GM12801 (cell line): ENCODE measurements around the gene TUBA8.

ENCODE experiments used
- TF ChIP-seq, protein P1 (sequence below): IDR thresholded peaks from one replicate; pipeline ENCODE4 v1.5.1; 2011; ENCODE audit warnings: control low read depth; ENCODE audit not compliant: insufficient read length; ENCODE audit errors: extremely low read depth

TUBA8 gene

DNA sequence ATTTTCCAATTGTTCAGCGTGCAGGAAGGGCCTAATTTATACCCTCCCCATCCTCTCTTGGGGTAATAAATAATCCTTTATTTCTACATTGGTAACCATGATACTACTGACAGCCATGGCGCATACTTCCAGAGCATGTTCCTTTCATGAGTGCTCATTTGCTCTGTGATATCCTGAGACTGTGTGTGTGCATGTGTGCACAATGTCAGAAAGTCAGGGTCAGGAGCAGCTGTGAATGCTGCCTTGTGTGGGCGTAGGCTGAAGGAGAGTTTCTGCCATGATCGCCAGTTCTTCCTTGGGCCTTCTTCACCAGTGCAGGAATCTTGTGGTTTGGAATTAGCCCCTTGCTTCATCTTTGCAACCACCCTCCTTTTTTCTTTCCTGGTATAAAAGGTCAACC lies 10.2 kb downstream of the TUBA8 start:
- TF ChIP-seq, protein P1, sequence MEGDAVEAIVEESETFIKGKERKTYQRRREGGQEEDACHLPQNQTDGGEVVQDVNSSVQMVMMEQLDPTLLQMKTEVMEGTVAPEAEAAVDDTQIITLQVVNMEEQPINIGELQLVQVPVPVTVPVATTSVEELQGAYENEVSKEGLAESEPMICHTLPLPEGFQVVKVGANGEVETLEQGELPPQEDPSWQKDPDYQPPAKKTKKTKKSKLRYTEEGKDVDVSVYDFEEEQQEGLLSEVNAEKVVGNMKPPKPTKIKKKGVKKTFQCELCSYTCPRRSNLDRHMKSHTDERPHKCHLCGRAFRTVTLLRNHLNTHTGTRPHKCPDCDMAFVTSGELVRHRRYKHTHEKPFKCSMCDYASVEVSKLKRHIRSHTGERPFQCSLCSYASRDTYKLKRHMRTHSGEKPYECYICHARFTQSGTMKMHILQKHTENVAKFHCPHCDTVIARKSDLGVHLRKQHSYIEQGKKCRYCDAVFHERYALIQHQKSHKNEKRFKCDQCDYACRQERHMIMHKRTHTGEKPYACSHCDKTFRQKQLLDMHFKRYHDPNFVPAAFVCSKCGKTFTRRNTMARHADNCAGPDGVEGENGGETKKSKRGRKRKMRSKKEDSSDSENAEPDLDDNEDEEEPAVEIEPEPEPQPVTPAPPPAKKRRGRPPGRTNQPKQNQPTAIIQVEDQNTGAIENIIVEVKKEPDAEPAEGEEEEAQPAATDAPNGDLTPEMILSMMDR, result no peak

DNA sequence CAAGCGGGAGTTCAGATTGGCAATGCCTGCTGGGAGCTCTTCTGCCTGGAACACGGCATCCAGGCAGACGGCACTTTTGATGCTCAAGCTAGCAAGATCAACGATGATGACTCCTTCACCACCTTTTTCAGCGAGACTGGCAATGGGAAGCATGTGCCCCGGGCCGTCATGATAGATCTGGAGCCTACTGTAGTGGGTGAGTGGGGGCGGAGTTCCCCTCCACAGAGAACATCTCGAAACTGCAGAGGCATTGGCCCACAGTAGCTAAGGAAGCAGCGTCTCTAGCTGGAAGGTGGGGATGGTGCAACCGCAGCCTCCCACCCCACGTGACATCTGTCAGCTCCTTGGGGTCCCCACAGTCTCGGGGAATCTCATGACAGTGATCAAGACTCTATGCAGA lies 10.9 kb downstream of the TUBA8 start:
- TF ChIP-seq, protein P1, result no peak

DNA sequence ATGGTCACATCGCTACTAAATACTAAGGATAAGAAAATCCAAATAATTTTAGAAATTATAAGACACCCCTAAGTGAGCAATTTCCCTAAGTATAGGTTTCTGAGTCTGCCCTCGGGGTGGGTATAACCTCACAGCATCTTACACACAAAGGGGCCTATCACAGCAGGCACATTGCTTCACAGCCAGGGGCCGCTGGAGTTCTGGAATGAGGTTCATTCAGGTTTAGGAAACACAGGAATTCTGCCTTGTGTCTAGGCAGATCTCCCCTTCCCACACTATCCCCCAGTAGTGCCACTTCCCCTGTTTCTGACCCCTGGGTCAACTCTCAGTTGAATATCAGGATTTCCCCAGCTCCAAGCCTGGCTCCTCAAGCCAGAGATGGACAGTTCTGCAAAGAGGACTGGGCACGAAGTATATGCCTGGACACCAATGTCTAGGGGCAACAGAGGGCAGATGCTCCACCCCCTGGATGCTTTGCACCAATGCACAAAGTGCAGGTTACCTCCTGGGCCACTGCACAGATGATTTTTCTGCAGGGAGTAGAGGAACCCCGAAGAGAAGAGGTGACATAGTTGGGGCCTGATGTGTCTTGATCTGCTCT lies 11.4 kb downstream of the TUBA8 start:
- TF ChIP-seq, protein P1, result no peak

DNA sequence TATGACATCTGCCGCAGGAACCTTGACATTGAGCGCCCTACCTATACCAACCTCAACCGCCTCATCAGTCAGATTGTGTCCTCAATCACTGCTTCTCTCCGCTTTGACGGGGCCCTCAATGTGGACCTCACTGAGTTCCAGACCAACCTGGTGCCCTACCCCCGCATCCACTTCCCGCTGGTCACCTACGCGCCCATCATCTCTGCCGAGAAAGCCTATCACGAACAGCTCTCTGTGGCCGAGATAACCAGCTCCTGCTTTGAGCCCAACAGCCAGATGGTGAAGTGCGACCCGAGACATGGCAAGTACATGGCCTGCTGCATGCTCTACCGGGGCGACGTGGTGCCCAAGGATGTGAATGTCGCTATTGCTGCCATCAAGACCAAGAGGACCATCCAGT lies 16.0 kb downstream of the TUBA8 start:
- TF ChIP-seq, protein P1, result no peak

DNA sequence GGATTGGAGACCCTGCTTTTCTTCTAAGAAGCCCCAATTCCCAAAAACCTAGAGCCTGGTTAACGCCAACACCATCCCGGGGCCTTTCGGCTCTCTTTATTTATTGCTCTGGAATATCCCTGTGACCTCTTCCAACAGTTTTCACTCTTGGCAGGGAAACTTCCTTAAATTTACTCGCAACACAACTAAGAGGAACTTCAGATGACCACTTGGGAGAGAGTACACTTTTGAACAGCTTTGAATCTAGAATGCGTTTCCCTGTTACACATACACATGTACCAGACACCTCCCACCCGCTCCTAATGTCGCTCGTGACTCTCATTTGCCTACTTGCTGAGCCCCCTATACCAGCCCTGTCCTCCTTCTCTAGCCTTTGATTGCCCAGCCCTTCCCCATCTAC lies 19.4 kb downstream of the TUBA8 start:
- TF ChIP-seq, protein P1, result no peak

DNA sequence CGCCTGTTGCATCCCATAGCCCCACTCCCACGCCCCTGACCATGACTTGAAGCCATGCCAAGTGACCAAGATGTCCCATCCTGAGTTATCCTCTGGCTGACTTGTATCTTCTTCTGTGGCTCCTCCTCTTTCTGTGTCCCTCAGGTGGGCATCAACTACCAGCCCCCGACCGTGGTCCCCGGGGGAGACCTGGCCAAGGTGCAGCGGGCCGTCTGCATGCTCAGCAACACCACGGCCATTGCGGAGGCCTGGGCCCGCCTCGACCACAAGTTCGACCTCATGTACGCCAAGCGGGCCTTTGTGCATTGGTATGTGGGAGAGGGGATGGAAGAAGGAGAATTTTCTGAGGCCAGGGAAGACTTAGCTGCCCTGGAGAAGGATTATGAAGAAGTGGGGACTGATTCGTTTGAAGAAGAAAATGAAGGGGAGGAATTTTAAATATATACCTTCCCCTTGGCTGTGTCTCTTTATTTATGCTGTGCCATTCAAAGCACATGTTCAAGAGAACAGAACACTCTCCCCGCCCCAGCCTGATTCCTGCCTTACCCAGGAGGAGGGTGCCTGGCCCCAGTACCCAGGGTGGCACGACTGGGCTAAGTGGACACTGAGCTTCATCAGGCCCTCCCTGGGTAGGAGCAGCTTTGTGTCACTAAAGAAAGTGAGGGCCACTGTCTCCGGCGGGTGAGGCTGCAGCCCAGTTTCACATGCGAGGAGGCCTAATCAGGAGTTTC lies 20.3 kb downstream of the TUBA8 start:
- TF ChIP-seq, protein P1, result no peak

DNA sequence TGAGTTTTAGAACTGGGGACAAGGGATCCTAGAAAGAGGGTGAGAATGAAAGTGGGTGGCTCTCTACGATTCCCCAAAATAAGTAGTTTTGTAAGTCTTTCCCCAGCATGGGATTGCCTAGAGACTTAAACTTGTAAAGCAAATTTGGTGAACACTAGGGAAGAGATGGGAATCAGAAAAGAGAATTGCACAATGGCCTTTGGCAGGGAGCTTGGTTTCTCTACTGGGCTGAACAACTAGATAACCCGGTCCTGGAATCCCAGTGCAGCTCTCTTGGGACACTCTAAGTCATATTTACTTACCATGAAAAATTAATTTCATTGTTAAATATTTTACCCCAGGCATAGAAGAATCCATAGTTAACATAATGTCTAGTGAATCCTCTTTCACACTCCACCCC lies 22.8 kb downstream of the TUBA8 start:
- TF ChIP-seq, protein P1, result no peak
